ENCODE measurements around the gene PTPRB. TPM values are rescaled to one million over a fixed set of nuclear protein-coding genes. Genes with fewer than 3 reads are reported as not detected.

PTPRB gene
- total RNA-seq, 6 experiments from 2014 or later, result 12.7 to 35.9 (median 16.9) TPM

GRCh38 chr12:70619471-70620152, 17.6 kb downstream of the PTPRB start:
- Histone ChIP-seq H3K4me1 (no peaks in the 10 kb centered on the region), H3K27me3 (peaks cover 0 to 2% of the 10 kb centered on the region in 2 donors), H3K36me3 (no peaks in the 10 kb centered on the region), H3K4me3 (no peak overlapping the region), H3K9me3 (no peaks in the 10 kb centered on the region), H3K27ac (no peak overlapping the region)
- 56% methylated on average over 5 of the region's 5 CpGs for WGBS (ENCODE audit: insufficient coverage, low coverage, low lambda C conversion rate, missing lambda C conversion rate)
- no peak for TF ChIP-seq POLR2A (IDR thresholded peaks at IDR 0.05)
- TF ChIP-seq, protein P1, sequence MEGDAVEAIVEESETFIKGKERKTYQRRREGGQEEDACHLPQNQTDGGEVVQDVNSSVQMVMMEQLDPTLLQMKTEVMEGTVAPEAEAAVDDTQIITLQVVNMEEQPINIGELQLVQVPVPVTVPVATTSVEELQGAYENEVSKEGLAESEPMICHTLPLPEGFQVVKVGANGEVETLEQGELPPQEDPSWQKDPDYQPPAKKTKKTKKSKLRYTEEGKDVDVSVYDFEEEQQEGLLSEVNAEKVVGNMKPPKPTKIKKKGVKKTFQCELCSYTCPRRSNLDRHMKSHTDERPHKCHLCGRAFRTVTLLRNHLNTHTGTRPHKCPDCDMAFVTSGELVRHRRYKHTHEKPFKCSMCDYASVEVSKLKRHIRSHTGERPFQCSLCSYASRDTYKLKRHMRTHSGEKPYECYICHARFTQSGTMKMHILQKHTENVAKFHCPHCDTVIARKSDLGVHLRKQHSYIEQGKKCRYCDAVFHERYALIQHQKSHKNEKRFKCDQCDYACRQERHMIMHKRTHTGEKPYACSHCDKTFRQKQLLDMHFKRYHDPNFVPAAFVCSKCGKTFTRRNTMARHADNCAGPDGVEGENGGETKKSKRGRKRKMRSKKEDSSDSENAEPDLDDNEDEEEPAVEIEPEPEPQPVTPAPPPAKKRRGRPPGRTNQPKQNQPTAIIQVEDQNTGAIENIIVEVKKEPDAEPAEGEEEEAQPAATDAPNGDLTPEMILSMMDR (IDR thresholded peaks at IDR 0.05), result no peak
- ATAC-seq, result peak in 1 of 4 donors; percentile 38
- intact Hi-C loops (cut with DNase I), result no loop called here
- no peak for DNase-seq

DNA sequence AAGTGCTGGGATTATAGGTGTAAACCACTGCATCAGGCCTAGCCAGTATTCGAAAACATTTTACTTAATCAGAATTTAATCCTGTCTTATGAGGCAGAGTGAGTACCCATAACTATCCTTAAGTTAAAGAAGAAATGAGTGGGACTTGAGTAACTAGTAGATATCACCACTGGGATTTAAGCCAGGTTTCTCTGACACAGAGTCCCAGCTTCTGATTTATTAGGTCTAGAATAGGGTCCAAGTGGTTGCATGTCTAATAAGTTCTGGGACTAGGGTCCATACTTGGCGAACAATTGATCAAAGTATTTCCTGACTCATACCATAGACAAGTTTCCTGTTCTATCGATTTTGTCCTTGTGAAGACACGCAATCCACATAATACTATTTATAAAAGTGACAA, 18.9 kb downstream of the PTPRB start:
- H3K27ac ChIP-seq, result no peak overlapping the region
- ATAC-seq (no peak), DNase-seq (no peak)
- H3K9me3 ChIP-seq, result no peaks in the 10 kb centered on the region
- 64% methylated on average over 4 of the region's 4 CpGs for WGBS (ENCODE audit: insufficient coverage, low coverage, low lambda C conversion rate, missing lambda C conversion rate)
- H3K4me3 ChIP-seq, result no peak overlapping the region
- TF ChIP-seq POLR2A (IDR thresholded peaks at IDR 0.05), result no peak
- TF ChIP-seq, protein P1 (IDR thresholded peaks at IDR 0.05), result no peak
- H3K27me3 ChIP-seq, result no peaks in the 10 kb centered on the region
- H3K36me3 ChIP-seq, result no peaks in the 10 kb centered on the region
- no peaks in the 10 kb centered on the region for H3K4me1 ChIP-seq
- intact Hi-C loops (cut with DNase I), result no loop called here

- Histone ChIP-seq H3K4me3 (no peak overlapping the region), H3K27ac (no peak overlapping the region), H3K36me3 (no peaks in the 10 kb centered on the region), H3K4me1 (no peaks in the 10 kb centered on the region), H3K9me3 (no peaks in the 10 kb centered on the region), H3K27me3 (no peaks in the 10 kb centered on the region)
- DNase-seq, result no peak
- no peak for TF ChIP-seq POLR2A (IDR thresholded peaks at IDR 0.05)
- TF ChIP-seq, protein P1 (IDR thresholded peaks at IDR 0.05), result no peak
- intact Hi-C loops (cut with DNase I), result no loop called here
- WGBS (ENCODE audit: insufficient coverage, low coverage, low lambda C conversion rate, missing lambda C conversion rate), result 69% methylated on average over 4 of the region's 4 CpGs
- no peak for ATAC-seq
Measured at GRCh38 chr12:70617450-70617849, 19.8 kb downstream of the PTPRB start.

DNA sequence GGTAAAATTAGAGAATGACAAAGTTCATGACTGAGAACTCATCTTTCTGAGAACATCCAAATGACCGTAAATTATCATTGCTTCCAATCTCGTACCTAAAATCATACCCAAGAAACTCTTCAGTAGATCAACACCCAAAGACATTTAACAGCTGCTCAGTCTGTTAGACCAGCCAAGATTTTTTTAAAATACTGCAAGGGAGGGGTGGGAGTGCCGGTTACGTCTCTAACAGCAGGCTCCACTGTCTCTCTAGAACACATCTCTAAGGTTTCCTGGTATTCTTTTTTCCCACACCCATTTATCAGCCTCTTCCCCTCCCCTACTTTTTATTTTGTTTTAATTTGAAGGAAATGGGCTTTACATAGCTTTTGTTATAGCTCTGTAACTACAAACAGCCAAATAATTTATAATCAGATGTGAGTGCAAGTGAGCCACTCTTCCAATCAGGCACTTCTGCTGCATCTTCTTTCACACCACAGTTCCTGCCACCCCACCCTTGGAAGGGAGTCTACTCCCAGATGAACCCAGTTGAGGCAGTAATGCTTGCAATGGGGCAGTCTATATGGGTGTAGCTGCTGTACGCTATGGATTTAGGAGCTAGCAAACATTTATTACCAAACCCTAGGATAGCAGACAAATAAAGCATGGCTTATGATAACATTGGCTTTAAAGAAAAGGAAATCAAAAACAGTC, 21.9 kb downstream of the PTPRB start:
- ATAC-seq, result peak in 1 of 4 donors; percentile 34
- no peak overlapping the region for H3K27ac ChIP-seq
- intact Hi-C loops (cut with DNase I), result no loop called here

More for the DNA sequence above, 21.9 kb downstream of the PTPRB start:
- no peaks in the 10 kb centered on the region for H3K36me3 ChIP-seq
- H3K4me3 ChIP-seq, result no peak overlapping the region
- H3K9me3 ChIP-seq, result no peaks in the 10 kb centered on the region
- no peak for DNase-seq
- no peaks in the 10 kb centered on the region for H3K4me1 ChIP-seq
- no peak for TF ChIP-seq POLR2A (IDR thresholded peaks at IDR 0.05)
- TF ChIP-seq, protein P1 (IDR thresholded peaks at IDR 0.05), result no peak
- 41% methylated on average over 5 of the region's 5 CpGs for WGBS (ENCODE audit: insufficient coverage, low coverage, low lambda C conversion rate, missing lambda C conversion rate)
- H3K27me3 ChIP-seq, result no peaks in the 10 kb centered on the region
